Subcutaneous adipose tissue (tissue), 4 donors: Measurements from ENCODE around the gene ITIH5. TPM values are rescaled to one million over a fixed set of nuclear protein-coding genes. Genes with fewer than 3 reads are reported as not detected.

Experiments used
- CTCF ChIP-seq: fragments of 450-650 bp; IDR thresholded peaks from one replicate; pipeline ENCODE4 v1.5.1; 2016; ENCODE audit warnings: low read depth, mild to moderate bottlenecking, control low read depth, antibody characterized with exemption, moderate library complexity
- total RNA-seq, 4 donors: library from RNA; depleted of rRNA; stranded (reverse); fragments of >200 nt; gene quantifications; one replicate each; pipeline ENCODE4 v1.1.0, GENCODE V29; 2016

ITIH5 gene
- total RNA-seq, 4 donors from 2014 or later = 149 to 377 (median 239) TPM

GRCh38 chr10:7544203-7544602, 122.6 kb downstream of the ITIH5 start:
- TF ChIP-seq CTCF = no peak

GRCh38 chr10:7542189-7542914, 124.4 kb downstream of the ITIH5 start:
- TF ChIP-seq CTCF = no peak

GRCh38 chr10:7541137-7542087, 125.4 kb downstream of the ITIH5 start:
- no peak for TF ChIP-seq CTCF

- TF ChIP-seq CTCF = no peak
These were observed 127.7 kb downstream of the ITIH5 start for GRCh38 chr10:7538970-7539654.

GRCh38 chr10:7537126-7537525, 129.6 kb downstream of the ITIH5 start:
- TF ChIP-seq CTCF = no peak

GRCh38 chr10:7534480-7534852, 132.3 kb downstream of the ITIH5 start:
- TF ChIP-seq CTCF = no peak
